Stimulated activated CD4-positive, alpha-beta T cell treated with anti-CD3 and anti-CD28 coated beads, Interleukin-2, amount 100 ng/mL, for 4 hours (primary cell): ENCODE results near the gene RHOJ.
"Not testable (repeated sequence)": the region's sequence is repeated elsewhere in the genome, so short reads cannot be mapped to it uniquely, and the experiment has no call there.

Experiments
- DNase-seq: peaks from one replicate; pipeline ENCODE4 v3.0.0-alpha.2; 2020; ENCODE audit warnings: low read depth

Gene RHOJ

DNA sequence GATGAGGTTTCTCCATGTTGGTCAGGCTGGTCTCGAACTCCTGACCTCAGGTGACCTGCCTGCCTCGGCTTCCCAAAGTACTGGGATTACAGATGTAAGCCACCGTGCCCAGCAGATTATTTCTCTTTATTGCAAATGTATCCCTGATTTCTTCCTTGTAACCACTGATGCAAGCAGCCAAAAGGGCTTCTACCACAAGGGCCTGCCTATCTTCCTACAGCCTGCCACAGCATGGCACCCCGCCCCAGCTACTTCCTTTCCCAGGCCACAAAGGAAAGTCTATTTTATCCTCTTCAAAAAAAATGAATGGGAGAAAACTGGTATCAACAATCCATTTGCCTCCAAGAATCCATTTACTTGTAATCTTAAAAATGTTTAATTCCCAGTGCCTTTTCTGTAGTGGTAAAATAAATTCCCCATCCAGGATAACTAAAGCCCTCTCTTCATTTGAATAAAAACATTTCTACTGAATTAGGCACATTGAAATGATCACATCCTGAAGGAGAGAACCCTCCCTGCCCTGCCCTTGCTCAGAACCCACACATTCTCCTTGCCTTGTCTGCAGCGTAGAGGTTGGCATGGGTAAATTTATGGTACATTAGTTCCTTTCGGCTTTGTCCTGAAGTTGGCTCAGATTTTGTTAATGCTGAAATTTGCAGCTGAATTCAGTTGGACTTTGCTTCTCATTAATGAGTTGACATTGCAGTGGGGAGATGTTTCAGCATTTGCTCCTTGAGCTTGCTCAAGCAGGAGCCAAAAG lies 95.3 kb downstream of the RHOJ start:
- DNase-seq, result no peak

DNA sequence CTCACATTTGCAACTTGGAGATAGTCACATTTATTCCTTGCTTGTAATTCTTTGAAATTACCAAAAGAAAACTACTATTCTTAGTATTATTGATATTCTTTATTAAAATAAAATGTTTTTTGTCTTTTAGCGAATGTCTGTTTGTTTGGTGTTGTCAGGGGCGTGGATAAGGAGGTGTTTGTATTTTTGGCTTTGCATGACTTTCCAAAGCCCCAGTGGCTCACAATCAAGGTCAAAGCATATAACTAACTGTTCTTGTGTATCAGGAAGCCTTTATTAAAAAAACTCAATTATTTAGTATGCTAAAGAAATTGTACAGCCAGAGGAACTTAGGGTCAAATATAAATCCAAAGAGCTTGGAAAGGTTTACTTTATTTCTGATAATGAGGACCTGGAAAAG lies 96.6 kb downstream of the RHOJ start:
- DNase-seq, result no peak

DNA sequence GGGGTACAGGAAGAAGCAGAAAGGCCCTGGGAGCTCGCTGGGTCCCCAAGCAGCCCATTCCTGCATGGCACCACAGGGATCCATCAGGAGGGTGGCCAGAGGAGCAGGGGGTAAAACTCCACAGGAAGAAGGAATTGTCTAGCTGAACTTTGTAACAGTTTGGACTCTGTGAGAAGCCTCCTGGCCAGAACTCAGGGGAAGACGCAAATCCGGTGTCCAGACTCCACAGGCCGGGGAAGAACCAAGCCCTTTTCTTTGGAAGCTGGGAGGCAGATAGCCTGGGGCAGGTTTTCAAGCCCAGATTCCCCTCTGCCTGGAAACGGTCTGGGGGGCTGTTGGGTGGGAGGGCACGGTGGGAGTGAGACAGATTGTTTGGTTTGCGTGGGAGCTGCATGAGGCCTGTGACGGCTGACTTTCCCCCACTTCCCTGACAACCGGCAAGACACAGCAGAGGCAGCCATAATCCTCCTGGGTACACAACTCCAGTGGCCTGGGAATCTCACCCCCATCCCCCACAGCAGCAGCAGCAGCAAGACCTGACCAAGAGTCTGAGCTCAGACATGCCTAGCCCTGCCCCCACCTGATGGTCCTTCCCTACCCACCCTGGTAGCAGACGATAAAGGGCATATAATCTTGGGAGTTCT lies 97.8 kb downstream of the RHOJ start:
- DNase-seq, result no peak

DNA sequence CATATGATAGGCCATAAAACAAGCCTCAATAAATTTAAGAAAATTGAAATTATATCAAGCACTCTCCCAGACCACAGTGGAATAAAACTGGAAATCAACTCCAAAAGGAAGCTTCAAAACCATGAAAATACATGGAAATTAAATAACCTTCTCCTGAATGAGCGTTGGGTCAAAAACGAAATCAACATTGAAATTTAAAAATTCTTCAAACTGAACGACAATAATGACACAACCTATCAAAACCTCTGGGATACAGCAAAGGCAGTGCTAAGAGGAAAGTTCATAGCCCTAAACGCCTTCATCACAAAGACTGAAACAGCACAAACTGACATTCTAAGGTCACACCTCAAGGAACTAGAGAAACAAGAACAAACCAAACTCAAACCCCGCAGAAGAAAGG lies 100.2 kb downstream of the RHOJ start:
- not testable (repeated sequence) for DNase-seq

DNA sequence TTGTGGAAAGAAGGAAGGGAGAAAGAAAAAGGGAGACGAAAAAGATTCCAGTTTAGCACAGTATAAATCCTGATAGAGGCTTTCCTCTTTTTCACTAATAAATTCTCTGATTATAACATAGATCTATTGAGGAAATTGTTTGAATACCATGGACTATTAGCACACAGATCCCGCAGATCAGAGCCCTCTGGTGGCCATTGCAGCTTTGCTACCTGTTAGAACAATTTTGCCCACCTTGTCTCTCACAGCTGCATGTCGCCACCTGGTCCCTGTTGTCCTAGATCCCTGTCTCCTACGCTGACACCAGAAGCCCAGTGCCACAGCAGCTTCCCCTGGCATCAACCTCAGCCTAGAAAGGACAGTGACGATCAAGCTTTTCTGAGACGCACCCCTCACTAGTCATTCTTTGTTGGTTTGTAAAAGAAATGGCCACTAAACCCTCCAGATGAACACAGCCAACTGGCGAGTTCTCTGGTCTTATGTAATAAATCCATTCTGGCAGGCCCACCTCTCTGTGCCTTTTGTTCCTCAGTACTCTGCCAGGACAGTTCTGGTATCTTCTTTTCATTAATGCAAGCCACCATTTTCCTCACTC lies 104.6 kb downstream of the RHOJ start:
- DNase-seq, result no peak

DNA sequence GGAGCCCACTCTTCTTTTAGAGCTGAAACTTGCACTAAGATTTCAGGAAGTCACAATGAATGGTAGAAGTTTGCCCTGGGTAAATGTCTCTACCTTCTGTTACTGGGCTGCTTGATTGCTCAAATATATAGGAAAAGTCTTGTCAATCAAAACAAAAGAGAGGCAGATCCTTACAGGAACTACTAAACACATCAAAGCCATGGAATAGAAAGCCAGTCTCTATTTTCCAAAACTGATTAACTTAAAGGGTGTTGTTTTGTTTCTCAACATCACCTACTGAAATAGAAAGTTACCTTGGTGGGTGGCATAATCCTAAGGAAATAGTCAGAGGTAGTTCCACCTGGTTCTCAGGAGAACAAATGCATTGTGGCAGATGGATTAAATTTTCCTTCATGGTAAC lies 114.6 kb downstream of the RHOJ start, which contains the start of gene GPHB5:
Gene GPHB5, minus strand, starts transcription at position 101 of the 400 bp plus-strand sequence. CDS start 1,086 bp downstream, outside the sequence.
- DNase-seq, result no peak

- DNase-seq, result no peak
These were observed 118.2 kb downstream of the RHOJ start for GRCh38 chr14:63322472-63322871.

DNA sequence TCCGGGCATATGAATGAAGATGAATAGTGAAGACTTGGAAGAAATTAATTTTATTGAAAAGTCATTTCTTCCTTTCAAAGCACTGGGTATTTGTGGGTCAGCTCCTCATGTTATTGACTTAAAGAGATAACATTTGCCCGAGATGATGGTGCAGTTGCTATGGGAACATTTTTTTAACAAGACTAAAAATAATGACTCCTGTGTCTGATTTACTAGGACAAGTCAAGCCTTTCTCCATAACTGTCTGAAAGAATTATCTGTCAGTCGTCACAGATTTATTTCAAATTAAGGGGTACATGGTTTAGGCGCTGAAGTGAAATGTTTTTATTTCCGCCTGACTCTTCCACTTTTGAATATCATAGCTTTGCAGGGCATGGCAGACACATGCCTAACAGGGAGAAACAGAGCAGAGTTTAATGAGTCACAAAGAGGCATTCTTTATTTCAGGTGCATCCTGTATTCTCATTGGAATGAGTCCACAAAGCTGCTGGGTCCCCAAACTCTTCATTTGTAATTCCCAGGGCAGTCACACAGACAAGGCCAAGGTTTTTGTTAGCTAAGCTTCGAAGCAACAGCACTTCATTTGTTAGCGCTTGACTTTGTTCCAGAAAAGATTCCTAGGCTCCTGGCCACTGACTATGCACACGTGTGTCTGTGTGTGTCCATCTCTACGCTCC lies 118.8 kb downstream of the RHOJ start:
- DNase-seq, result no peak

DNA sequence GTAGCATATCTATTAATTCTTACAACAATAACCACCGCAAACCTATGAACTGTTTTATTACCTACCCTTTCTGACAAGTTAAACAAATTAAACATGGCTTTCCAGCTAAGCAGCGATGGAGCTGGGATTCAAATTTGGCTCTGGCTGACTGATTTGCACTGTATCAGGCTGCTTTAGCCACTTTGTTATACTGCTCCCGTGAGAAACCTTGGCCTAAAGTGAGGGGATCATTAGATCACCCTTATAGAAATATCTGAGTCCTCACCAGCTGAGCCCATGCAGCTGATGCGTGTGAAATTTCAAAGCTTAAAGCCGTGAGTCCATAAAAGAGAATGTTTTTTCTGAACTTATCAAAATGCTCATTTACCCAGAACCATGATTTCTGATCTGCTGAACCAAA lies 122.6 kb downstream of the RHOJ start:
- no peak for DNase-seq

DNA sequence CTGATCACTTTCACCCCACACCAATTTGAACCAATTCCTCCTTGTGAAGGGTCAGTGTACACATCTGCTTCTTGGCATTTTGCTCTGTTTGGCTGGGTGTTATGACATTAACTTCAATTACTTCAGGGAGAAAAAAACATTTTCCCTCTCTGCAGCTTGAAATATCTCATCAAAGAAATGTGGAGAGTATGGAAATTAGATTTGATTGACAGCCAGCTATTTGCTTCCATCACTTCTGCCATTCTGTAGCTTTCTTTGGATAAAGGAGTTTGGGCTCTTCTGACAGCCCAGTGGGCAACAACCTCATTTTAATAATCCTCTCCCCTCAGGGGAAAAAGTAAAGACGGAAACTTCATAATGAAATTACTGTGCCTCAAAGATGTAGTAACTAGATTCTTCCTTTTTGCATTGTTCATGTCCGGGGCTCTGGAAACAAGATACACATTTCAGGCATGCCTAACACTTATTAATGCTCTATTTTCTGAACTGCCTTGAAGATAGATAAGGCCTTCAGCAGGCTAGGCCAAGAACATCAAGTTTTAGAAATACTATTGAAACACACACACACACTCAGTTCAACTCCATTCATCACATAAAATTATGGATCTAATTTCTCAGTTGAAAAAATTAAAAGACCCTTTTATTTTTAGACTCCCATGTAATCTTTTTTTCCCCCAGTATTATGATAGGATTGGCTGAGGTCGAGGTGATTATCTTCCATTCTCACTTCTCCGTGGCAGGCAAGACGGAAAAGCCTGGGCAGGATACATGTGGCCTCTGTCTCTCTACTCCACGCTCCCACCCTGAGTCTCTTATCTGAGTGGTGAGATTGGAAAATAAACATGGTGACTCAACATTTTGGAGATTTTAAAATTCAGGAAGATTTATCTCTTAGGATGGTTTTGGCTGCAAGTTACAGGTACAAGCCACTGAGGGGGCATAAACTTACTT lies 124.8 kb downstream of the RHOJ start:
- DNase-seq, result no peak

- no peak for DNase-seq
These were observed 138.1 kb downstream of the RHOJ start for GRCh38 chr14:63342371-63342770.
